C4-2B (cell line): ENCODE measurements around the gene MAPK8IP2.
"Not testable (repeated sequence)": the region's sequence is repeated elsewhere in the genome, so short reads cannot be mapped to it uniquely, and the experiment has no call there.

Experiments used
- H3K27ac ChIP-seq: fragments of 450-650 bp; 2 replicates; pipeline ENCODE4 v1.5.1; 2017
- CTCF ChIP-seq: fragments of 450-650 bp; conservative IDR thresholded peaks from 2 replicates; pipeline ENCODE4 v1.5.1; 2017; ENCODE audit warnings: mild to moderate bottlenecking
- ZFX ChIP-seq: fragments of 450-650 bp; IDR thresholded peaks from 2 replicates; pipeline ENCODE4 v1.6.1; 2017

The MAPK8IP2 gene

GRCh38 chr22:50635591-50635990, 35.0 kb downstream of the MAPK8IP2 start:
- H3K27ac ChIP-seq: no peak overlapping the region
- TF ChIP-seq ZFX (no peak), CTCF (no peak)

- not testable (repeated sequence) for H3K27ac ChIP-seq
Observed at GRCh38 chr22:50640296-50640695, 39.7 kb downstream of the MAPK8IP2 start.

- H3K27ac ChIP-seq: no peak overlapping the region
- no peak for TF ChIP-seq ZFX
- TF ChIP-seq CTCF: no peak
Observed at GRCh38 chr22:50640857-50641647, 40.5 kb downstream of the MAPK8IP2 start.

- no peak for TF ChIP-seq ZFX
- TF ChIP-seq CTCF: no peak; the same call in 1 of the 2 replicates
- H3K27ac ChIP-seq: no peak overlapping the region
Observed at GRCh38 chr22:50641696-50642607, 41.4 kb downstream of the MAPK8IP2 start.

- not testable (repeated sequence) for H3K27ac ChIP-seq
Observed at GRCh38 chr22:50643021-50643820, 42.6 kb downstream of the MAPK8IP2 start.

GRCh38 chr22:50643821-50644101, 43.2 kb downstream of the MAPK8IP2 start:
- H3K27ac ChIP-seq: not testable (repeated sequence)

- TF ChIP-seq ZFX: no peak
- no peak overlapping the region for H3K27ac ChIP-seq
Observed at GRCh38 chr22:50653256-50653655, 52.7 kb downstream of the MAPK8IP2 start.

- not testable (repeated sequence) for H3K27ac ChIP-seq
Observed at GRCh38 chr22:50654664-50655063, 54.1 kb downstream of the MAPK8IP2 start.

- no peak for TF ChIP-seq CTCF
- no peak for TF ChIP-seq ZFX
- no peak overlapping the region for H3K27ac ChIP-seq
Observed at GRCh38 chr22:50656122-50657070, 55.8 kb downstream of the MAPK8IP2 start.
